GM12864 (cell line): ENCODE measurements around the gene DKK2.
"Not testable (repeated sequence)": the region's sequence is repeated elsewhere in the genome, so short reads cannot be mapped to it uniquely, and the experiment has no call there.

ENCODE experiments used
- DNase-seq: peaks from one replicate; pipeline ENCODE4 v3.0.0-alpha.2; 2011; ENCODE audit warnings: low read depth
- H3K4me3 ChIP-seq: 2 replicates; pipeline ENCODE4 v1.5.1; 2011; ENCODE audit warnings: mild to moderate bottlenecking, low read depth, low read length, control low read depth
- TF ChIP-seq, protein P1 (sequence below): IDR thresholded peaks from 2 replicates; pipeline ENCODE4 v1.5.1; 2011; ENCODE audit warnings: low read depth, mild to moderate bottlenecking, moderate library complexity, low read length, control low read depth, inconsistent platforms; ENCODE audit errors: missing control alignments

Gene DKK2

DNA sequence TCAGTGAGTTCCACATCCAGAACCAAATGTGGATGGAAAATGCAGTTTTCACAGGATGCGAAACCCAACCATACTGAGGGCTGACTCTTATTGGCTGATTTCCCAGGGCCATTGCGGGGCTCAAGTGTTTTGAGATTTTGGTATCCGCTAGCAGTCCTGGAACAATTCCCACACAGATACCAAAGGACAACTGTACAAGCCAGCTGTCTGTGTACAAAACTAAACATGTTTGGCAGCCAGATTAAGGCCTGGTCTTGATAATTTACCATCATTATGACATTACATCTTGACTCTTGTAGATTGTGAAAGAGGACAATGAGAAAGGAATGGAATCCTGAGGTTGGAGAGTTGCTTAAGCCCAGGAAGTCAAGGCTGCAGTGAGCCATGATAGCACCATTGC is 121.9 kb downstream of the DKK2 start:
- TF ChIP-seq, protein P1, sequence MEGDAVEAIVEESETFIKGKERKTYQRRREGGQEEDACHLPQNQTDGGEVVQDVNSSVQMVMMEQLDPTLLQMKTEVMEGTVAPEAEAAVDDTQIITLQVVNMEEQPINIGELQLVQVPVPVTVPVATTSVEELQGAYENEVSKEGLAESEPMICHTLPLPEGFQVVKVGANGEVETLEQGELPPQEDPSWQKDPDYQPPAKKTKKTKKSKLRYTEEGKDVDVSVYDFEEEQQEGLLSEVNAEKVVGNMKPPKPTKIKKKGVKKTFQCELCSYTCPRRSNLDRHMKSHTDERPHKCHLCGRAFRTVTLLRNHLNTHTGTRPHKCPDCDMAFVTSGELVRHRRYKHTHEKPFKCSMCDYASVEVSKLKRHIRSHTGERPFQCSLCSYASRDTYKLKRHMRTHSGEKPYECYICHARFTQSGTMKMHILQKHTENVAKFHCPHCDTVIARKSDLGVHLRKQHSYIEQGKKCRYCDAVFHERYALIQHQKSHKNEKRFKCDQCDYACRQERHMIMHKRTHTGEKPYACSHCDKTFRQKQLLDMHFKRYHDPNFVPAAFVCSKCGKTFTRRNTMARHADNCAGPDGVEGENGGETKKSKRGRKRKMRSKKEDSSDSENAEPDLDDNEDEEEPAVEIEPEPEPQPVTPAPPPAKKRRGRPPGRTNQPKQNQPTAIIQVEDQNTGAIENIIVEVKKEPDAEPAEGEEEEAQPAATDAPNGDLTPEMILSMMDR = no peak
- H3K4me3 ChIP-seq = no peak overlapping the region
- DNase-seq = no peak

DNA sequence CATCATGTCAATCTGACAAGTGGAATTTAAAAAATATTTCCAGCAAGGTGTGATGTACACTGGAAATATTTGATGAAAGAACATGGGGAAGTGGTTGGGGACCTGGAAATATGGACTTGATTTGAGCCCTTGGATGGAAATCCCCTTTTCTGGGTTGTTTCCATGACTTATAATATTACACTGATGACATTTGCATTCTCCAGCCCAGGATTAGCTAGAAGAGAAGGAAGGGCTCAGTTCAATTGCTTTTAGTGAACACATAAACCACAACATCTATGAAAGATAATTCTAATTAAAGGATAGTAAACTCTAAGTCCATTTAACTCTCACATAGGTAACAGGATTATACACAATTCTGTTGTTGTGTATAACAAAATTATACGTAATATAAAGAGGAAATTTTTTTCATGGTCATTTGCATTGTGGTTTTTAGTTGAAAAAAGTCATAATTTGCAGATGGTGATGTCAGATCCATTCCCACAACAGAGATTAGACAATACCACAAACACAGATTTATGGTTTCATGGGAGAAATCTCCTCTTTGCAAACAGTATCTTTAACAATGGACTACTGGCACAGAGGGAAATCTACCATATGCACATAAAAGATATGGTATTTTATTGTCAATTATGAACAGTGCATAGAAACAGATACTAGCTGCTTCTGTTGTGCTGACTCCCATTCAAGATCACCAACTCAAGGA is 126.5 kb downstream of the DKK2 start:
- TF ChIP-seq, protein P1 = no peak
- no peak for DNase-seq
- no peak overlapping the region for H3K4me3 ChIP-seq

DNA sequence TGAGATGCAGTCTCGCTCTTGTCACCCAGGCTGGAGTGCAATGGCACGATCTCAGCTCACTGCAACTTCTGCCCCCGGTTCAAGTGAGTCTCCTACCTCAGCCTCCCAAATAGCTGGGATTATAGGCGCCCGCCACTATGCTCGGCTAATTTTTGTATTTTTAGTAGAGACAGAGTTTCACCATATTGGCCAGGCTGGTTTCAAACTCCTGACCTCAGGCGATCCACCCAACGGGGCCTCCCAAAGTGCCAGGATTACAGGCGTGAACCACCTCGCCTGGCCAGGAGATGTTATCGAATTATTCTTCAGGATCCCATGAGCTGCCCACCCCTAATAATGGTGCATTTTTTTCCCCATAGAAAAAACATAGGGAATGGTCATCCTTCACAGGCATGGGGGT is 128.1 kb downstream of the DKK2 start:
- not testable (repeated sequence) for DNase-seq, H3K4me3 ChIP-seq

DNA sequence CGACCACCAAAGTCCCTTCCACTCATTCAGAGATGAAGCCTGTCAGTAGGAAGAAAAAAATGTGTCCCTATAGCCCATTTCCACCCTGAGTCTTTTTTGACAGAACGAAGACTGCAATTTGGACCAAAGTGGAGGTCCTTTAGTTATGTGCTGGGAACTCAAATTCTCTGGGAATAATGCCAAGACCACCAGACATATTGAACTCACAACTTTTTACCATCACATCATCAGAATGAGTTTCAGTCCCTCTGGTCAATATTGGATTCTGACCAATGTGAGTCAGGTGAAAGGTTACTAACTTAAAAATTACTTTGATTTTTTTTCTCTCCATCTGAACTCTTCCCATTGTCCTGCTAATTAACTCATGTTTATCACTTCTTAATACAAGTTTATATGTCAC is 128.9 kb downstream of the DKK2 start:
- TF ChIP-seq, protein P1 = no peak
- DNase-seq = no peak

DNA sequence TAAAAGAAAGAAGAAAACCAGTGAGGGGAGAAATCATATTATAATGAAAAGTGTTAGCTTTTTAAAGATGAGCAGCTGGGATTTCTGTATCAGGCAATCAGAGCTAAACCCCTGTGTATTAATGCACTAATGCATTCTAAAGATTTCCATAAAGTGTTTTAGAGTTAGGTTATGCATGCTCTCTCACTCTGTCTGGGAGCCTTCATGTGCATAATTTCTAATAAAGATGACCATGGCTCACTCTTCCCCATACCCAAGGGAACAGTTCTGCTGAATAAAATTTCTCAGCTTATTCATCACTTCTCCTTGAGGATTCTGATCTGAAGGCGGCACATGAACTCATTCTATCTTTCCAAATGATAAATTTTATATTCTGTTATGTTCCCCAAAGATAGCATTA is 129.4 kb downstream of the DKK2 start:
- DNase-seq = no peak
- TF ChIP-seq, protein P1 = no peak
- no peak overlapping the region for H3K4me3 ChIP-seq

More for the DNA sequence above, 128.9 kb downstream of the DKK2 start:
- no peak overlapping the region for H3K4me3 ChIP-seq

DNA sequence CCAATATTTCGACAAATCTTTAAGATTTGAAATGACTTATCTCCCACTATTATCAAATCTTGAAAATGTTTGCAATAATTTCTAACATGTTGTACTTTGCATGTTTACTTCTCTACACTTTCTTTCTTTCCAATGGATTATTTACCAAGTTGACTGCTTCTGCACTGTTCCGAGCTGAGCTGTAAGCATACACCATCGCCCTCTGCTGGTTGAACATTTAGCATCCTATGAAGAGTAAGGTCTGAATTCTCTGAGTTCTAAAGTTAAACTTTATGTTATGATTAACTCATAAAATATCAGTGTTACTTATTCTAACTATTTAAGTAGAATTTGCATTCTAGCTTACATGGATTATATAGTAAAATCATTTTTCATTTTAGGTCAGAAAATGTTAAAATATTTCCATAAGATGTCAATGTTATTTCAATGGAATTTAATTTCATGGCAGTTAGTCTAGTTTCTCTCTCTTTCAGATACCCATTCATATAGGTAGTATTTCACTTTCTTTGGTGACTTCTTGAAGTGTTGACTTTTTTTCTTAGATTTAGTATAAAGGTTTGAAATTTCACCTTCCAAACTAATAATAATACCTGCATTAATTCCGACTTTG is 137.4 kb downstream of the DKK2 start:
- DNase-seq = peak; percentile 7
- TF ChIP-seq, protein P1 = peak; percentile 66
- no peak overlapping the region for H3K4me3 ChIP-seq

DNA sequence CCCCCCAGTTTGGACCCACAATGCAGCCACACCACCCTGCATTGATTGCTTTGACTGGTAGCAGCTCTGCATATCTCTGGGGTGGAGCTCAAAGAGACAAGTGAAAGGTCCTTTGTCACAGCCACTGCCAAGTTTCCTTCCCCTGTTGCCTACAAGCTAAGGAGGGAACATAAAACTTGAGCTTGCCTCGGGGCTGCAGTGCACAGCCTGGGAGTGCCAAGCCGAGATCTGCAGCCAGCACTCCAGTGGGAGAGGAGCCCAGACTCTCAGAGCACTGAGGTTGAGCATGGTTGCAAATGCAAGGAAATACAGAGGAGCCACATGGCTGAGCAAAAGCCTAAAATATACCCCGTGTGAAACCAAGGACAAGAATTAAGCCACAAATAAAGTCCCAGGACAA is 142.2 kb downstream of the DKK2 start:
- no peak for DNase-seq
- TF ChIP-seq, protein P1 = no peak

More for the DNA sequence above, 142.2 kb downstream of the DKK2 start:
- no peak overlapping the region for H3K4me3 ChIP-seq
